HG02870 (cell line): ENCODE results near the gene BCOR.

Experiments
- ATAC-seq: cut with Tn5 transposase; IDR thresholded peaks from one replicate; pipeline ENCODE4 v1.9.1; 2021; ENCODE audit warnings: mild to moderate bottlenecking, moderate library complexity; ENCODE audit not compliant: unreplicated experiment

The BCOR gene

DNA sequence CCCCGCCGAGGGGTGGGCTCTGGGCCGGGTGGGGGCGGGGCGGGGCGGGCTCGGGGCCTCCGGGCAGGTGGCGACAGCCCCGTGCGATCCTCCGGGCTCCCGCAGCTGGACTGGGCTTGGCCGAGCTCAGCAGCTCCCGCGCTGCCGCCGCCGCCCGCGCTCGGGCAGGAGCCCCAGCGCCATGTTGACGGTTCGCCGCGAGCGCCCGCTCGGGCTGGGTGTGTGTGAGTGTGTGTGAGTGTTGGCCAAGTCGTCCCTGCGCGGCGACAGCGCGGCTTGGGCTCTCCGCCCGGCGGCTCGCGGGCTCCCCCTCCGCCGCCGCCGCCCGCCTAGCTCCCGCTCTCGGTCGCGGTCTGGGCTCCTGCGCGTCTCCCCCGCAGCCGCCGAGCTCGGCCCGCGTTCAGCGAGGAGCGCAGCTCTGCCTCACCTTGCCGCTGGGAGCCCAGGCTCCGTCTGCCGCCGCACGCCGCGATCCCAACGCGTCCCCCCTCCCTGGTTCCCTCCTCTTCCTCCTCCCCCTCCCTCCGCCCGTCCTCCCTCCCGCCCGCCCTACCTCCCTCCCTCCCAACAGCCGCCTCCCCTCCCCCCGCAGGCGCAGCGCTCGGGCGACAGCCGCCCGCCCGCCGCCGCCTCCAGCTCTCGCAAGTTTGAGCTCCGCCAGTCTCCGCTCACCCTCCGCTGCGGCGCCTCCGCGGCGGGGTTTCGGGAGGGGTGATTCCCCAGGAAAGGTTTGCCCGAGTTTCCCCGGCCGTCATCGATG, at the start of gene BCOR:
Gene BCOR, minus strand, starts transcription at position 455 of the 760 bp plus-strand sequence. CDS start 20,029 bp downstream, outside the sequence.
- no peak for ATAC-seq

DNA sequence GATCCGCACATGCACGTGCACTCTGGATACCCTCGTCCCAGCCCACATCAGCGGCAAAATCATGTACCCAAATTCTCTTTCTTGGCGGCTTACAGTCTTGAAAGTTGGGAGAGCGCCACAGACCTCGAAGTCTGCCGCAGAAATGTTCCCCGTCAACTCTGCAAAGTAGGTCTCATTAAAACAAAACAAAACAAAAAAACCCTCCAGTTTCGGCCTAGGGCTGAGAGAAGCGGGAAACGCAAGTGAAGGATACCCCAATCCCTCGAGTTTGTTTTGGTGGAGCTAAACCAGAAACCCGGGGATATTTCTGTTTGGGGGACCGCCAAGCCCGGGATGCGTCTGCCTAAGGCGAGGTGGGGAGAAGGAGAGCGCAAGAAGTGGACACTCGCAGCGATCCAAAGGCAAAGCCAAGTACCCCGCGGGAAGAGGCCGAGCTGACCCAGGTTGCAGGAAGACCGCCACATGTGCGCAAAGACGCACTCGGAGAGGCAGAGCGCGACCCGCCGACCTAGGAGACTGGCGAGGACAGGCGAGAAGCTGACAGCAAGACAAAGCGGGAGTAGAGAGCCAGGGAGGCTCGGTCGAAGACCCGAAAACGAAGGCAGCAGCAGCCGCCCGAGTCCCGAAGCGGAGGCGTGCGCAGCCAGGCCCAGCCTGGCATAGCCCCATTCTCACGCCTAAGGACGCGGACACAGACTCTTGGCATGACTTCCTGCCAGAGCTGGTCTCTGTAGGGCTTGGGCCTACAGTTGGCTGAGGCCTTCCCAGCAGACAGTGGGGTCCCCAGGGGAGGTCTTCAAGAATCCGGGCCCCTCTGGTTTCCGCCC, 49.6 kb upstream of the BCOR start:
- no peak for ATAC-seq

DNA sequence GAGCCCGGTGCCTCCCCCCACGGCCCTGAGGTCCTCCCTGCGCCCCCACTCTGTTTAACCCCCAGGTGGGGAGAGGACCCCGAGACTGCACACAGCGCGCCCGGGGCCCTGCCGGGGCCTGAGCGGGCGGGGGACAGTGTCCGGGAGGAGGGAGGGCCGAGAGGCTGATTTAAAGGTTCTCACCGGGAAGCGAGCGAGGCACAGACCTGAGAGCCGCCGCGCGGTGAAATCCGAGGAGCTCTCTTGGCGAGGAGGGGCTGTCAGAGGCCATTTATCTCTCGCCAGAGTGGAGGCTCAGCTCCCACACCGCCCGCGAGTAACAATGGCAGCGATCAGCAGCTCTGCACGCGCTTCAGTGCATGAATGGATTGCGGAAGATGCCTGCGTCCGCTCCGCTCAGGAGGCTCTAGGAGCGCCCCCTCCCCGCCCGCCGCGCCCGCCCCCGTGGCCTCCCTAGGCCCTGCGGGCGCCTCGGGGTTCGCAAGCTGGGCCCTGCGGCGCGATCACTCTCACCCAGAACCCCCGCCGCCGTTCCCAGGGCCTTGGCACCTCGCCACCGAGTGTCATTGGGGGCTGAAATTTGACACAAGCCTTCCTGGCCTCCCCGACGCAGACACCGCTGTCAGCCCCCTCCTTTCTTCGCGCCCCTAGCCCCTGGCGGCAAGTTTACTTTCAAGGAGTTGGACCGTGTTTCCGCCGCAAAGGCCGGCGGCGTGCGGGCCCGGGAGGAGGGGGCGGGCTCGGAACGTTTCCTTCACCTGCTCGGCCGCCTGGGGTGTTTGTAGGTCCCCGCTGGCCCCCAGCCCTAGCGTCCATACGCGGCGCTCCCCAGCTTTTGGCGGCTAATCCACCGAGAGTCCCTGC, 48.7 kb upstream of the BCOR start:
- ATAC-seq = no peak

DNA sequence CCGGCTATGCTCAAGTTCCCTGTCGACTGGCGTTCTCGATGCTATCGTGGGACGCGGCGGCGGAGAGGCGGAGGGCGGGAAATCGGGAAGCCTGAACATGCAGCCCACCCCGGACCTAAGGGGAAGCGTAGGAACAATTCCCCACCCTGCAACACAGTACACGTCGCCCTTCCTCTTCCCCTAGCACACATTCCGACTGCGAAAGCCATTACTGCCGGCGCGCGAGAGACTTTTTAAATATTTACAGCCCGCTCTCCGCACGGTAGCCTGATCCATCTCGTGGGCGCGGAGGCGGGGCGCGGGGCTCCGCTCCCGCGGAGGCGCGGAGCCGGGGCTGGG, 48.1 kb upstream of the BCOR start:
- no peak for ATAC-seq

DNA sequence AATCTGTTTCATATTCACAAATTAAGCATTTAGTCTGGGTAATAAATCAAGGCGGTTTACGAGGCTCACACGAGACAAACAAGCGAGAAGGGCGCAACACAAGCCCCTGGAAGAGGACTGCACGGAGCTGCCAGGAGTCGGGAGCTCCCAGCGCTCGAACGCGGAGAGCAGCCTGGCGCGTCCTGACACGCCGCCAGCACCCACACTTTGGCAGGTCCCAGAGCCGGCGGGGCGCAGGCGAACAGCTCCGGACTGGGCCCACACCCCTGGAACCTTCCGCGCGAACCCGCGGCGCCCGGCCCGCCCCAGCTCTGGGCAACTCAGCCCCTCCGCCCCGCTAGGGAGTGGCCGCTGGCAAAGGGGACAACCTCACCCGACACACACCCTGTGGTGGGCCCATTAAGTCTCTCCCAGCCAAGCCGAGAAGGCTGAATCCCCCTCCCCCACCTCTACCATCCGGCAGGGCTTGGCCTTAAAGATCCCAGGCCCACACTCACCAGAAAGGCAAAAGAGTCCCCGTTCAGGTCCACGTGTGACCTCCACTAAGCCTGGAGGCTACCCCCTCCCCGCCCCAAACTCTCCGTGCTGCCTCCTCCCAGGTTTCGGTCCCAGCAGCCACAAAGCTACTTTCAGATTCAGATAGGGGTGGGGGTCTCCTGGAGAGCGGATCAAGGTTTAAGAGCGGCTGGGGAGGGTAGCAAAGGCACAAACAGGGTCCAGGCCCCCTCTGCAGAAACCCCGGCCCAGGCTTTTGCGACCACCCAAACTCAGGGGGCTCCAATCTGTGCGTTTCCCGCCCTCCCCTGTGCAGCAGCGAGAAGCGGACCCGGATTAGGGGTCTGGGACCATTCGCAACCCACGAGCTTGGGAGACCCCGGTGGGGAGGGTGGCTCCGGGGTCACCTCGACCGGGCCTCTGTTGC, 47.5 kb upstream of the BCOR start:
- ATAC-seq = no peak

DNA sequence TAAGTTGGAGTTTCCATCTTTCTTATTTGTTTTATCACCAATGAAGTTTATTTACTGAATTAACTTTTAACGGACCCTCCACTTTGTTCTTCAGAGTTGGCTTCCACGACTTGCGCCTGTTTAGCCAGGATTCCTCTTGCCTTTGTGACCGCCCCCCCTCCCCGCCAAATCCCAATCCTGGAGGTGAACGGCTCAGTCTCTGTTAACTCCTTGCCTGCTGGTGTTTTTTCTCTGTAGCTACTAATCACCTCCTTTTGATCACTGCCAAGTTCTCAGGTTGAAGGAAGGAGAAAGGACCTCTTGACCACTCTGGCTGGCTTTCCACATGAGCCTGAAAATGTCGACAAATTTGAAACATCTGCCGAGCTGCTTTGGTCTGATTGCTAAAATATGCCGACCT, 46.8 kb upstream of the BCOR start:
- no peak for ATAC-seq

DNA sequence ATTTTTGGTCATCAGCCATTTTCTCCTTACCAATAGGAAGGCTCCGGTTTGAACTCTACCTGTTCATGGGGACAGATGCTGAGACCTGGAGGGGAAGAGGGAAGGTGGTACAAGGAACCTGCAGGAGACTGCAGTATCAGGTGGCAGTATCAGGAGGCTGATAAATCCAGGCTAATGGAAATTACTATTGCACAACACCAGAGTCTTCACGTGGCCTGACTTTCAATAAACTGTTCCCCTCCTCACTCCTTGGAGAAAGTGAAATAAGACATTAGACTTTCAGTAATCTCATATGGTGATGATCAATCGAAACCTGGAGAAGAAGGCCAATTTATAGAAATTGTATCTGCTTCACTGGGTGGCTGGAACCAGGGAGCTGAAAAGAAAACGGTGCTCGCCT, 46.2 kb upstream of the BCOR start:
- ATAC-seq = no peak

DNA sequence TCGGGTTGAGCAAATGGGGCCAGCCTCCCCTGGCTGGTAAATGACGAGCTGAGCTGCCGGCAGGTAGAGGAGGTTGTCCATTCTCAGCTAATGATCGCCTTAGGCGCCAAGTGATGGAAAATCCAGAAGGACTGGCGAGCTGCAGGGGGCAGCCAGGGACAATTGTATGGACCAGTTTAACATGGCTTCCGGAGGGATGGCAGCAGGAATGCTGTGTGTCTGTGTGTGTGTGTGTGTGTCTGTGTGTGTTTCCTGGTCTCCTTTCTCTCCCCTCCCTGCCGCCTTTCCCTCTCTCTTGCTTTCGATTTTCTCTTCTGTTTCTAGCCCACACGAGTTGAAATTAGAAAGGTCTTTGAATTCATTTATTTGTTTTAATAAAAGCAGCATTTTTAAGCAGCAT, 45.2 kb upstream of the BCOR start:
- no peak for ATAC-seq

DNA sequence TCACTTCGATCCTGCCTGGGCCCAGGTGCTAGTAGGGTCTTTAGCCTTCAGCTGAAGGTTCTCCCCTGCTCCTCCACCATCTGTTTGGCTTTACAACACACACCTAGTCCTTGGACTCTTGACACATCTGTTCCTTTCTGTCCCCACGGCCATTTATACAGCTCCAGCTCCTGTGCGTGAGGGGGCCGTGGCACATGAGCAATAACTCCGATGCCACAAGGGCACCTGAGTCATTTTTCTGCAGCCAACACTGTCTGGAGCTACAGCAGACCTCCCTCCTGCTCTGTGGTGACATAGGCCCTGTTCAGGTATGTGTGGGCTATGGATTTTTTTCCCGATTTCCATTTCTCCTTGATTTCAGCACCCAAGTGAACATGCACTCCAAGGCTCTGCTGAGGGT, 44.7 kb upstream of the BCOR start:
- ATAC-seq = no peak

DNA sequence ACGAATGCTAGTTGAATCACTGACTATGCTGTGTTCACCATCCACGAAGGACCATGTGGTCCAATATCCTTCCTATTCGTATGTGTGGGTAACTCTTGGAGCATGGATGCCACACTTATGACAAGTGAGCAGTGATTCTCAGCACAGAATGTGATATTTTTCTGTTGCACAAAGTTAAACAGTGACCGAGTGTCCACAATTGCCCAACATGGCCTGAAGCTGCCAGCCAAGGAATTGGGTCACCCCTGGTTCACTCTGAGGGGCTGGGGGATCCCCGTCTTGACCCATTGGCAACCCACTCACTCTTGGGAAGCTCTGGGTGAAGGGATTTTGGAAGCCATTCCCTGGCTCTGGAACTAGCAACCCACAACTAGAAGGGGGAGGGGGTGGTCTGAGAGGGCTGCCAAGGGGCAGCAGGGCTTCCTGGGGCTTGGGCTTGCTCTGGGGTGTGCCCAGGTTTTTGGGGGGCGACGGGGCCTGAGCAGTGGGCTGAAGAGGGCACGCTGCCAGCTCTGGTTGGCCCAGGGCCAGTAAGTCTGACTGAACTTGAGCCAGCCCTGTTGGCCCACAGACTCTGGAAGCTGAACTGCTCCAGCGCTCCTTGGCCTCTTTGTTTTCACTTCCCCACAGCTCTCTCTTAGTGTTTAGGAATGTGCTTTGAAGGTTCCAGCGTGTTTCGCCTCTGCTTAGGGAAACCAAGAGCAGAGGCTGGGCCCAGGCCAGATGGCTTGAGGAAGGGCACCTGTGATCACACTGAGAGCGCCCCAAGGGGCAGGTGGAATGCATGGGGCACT, 43.1 kb upstream of the BCOR start:
- ATAC-seq = no peak

DNA sequence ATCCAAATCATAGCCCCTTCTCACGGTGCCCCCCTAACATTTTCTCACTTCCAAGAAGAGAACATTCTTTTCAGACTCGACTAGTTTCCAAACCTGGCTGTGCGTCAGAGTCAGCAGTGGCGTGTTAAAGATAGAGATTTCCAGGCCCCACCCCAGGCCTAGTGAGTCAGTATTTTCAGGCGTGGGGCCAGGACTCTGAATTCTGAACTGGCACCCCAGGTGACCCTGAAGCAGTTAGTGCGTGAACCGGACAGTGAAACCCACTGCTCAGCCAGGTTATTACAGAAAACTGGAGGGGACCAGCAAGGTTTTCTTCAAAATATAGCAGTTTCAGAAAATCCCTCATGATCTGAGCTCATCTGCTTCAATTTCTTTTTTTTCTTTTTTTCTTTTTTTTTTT, 35.0 kb upstream of the BCOR start:
- ATAC-seq = no peak

DNA sequence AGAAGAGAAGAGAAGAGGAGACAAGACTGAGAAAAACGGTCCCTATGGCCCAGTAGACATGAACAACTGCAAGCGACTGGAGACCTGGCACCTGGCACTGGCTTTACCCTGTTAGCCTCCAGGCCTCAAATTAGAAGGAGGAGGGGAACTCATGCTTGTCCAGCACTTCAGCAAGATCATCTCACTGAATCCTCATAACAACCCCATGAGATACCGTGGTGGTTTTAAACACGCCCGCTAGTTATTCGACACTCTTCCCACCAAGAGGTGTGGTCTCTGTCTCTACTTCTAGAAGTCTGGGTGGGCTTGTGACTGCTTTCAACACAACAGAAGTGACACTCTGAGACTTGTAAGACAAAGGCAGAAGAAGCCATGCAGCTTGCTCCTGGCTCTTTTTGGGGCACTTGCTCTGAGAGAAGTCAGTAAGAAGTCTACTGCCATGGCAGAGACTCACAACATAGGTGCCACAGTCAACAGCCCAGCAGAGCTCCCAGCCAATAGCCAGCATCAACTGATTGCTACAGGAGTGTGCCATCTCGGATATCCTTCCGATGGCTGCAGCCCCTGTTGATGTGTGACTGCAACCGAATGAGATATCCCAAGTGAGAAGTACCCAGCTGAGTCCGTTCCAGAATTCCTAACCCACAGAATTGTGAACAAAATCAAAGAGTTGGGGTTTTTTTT, 34.0 kb upstream of the BCOR start:
- ATAC-seq = no peak

DNA sequence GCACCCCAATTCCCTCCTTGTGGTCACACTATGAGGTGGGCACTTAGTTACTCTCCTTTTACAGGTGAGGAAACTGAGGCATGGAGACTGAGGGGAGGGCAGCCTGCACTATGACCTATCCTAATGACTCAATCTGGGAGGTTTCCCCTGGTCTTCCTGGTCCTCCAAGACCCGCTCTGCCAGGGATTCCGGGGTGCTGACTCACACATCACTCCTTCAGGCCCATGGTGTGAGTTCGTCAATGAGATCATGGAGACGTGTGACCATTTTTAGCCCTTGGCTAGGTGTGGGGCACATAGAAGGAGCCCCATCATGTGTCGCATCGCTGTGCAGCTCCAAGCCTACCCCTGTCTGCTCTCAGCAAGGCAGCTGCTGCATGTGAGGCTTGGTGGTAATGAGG, 32.4 kb upstream of the BCOR start:
- no peak for ATAC-seq

DNA sequence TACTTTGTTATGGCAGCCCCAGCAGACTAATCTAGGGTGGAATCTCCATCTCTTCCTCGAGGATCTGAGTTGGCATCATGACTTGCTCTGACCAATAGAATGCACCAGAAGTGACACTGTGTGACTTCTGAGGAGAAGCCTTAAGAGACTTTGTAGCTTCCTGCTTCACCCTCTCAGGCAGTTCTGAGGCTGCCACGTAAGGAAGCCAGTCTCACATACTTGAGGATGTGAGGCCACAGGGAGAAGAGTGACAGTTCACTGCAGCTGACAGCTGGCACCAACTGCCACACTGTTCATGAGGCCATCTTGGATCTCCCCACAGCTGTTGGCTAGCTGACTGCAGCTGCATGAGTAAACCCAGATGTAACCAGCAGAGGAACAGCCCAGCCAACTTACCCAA, 29.3 kb upstream of the BCOR start:
- ATAC-seq = no peak

DNA sequence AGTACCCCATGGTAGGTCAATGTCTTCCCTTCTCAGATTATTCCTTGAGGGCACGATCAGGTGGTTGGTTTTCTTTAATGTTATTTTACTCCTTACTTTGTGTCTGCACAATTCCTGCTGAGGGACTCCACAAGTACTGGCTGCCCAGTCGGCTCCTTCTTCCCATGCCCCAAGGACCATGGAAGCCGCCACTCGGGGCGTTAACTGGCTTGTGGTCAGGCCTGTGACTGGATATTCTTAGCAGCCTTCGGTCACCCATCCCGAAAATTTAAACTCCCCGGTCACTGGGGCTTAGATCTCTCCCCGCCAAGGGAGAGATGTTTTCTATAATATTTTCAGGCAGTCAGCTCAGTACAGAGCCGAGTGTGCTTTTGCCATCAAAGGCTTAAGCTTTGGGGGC, 24.7 kb upstream of the BCOR start:
- no peak for ATAC-seq

DNA sequence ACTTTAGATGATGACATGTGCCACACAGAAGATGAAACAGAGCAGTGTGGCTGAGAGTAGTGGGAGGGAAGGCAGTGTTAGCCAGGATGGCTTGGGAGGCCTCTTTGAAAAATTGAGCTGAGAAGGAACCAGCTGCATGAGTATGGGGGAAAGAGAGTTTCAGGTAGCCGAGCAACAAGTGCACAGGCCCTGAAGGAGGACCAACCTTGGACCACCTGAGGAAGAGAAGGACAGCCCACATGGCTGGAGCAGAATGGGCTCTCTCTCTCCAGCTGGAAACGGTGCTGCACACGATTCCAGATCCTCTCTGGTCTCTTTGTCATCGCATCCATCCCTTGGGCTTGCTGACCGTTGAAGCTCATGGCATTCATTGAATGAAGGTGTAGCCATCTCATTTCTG, 23.9 kb upstream of the BCOR start:
- no peak for ATAC-seq

DNA sequence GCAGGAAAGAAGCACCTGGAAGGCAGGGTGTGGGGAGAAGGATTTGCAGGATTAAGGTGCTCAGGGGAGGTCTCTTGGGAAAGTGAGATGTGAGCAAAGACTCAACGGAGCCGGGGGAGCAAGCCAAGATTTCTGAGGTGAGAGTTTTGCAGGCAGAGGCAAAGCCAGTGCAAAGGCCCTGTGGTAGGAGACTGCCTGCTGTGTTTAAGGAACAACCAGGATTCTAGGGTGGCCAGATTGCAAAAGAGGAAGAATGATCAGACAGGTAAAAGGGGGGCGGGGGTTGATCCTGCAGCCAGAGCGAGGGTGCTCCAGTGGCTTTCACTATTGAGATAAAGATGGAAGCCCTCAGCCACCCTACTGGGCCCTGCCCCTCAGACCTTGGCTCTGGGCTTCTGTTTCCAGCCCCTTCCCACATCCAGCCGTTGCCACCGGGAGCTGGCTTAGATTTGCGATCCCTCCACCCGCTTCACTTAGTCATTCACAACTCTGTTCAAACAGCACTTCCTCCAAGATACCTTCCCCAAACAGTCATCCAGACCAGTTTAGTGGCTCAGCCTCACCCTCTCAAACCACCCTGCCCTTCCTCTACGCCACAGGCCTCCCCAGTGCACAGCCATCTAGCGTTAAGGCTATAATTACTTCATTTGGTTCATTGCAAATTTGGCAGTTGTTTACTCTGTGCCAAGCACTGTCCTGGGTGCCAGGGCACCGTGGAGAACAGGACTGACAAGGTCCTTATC, 23.3 kb upstream of the BCOR start:
- ATAC-seq = no peak

DNA sequence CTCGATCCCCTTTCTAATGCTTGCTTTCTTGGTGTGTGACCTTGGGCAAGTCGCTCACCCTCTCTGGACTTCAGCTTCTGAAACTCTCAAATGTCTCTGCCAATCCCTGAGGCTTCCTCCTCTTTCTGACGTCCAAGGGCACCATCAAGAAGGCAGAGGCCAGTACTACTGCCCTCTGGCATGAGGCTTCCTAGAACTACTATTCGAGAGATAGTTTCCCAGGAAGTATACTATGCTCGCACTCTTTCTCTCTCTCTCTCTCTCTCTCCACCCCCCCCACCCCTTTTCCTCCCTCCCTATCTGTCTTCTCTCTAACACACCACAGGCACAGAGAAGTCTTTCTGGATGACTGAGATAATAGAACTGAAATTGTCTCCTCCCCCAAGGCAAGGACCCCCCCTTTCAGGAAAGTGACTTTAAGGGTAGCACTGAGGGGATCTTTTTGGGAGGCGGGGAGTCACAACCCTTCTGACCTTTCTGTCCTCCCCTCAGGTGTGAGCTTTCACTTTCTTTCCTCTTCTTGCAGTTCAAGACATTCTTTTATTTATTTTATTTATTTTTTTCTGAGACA, 20.0 kb upstream of the BCOR start:
- ATAC-seq = no peak
